OCI-LY3 (cell line): ENCODE measurements around the gene UNC13A.

ENCODE experiments used
- H2AFZ ChIP-seq: fragments of 200-600, 300-600 bp; shearing (Covaris generic); 2 replicates; pipeline ENCODE4 v1.6.0; 2014; ENCODE audit warnings: antibody characterized with exemption, low read depth, low read length
- H3K27ac ChIP-seq: fragments of 200-600, 300-600 bp; sonication (generic); 2 replicates; pipeline ENCODE4 v1.5.1; 2014; ENCODE audit warnings: mild to moderate bottlenecking, low read length, moderate library complexity, mixed read lengths
- H3K27me3 ChIP-seq: fragments of 200-600, 300-600 bp; sonication (generic); 2 replicates; pipeline ENCODE4 v1.6.1; 2014; ENCODE audit warnings: low read depth, low read length, mixed read lengths
- H3K36me3 ChIP-seq: fragments of 200-600, 300-600 bp; sonication (generic); replicated peaks from 2 replicates; pipeline ENCODE3; 2014; ENCODE audit warnings: low read depth, low read length, mixed read lengths
- H3K4me1 ChIP-seq: fragments of 300-600, 200-600 bp; sonication (generic); 2 replicates; pipeline ENCODE4 v1.6.1; 2014; ENCODE audit warnings: low read length, mixed read lengths
- H3K4me2 ChIP-seq: fragments of 200-600, 300-600 bp; sonication (generic); 2 replicates; pipeline ENCODE4 v1.6.1; 2014; ENCODE audit warnings: low read length, mixed read lengths
- H3K4me3 ChIP-seq: fragments of 300-600, 200-600 bp; sonication (generic); 2 replicates; pipeline ENCODE4 v1.5.1; 2014; ENCODE audit warnings: antibody characterized with exemption, mild to moderate bottlenecking, low read length, moderate library complexity
- H3K79me2 ChIP-seq: fragments of 300-600, 200-600 bp; shearing (Covaris generic); 2 replicates; pipeline ENCODE4 v1.6.1; 2014; ENCODE audit warnings: mild to moderate bottlenecking, low read length, mixed read lengths
- H3K9ac ChIP-seq: fragments of 300-600, 200-600 bp; shearing (Covaris generic); 2 replicates; pipeline ENCODE4 v1.6.0; 2014; ENCODE audit warnings: mild to moderate bottlenecking, low read length, moderate library complexity
- H3K9me3 ChIP-seq: fragments of 200-600, 300-600 bp; shearing (Covaris generic); 2 replicates; pipeline ENCODE4 v1.6.1; 2014; ENCODE audit warnings: low read length, mixed read lengths; ENCODE audit not compliant: insufficient read depth
- H4K20me1 ChIP-seq: fragments of 200-600, 300-600 bp; sonication (generic); 2 replicates; pipeline ENCODE4 v1.6.1; 2016; ENCODE audit warnings: low read length, mixed read lengths; ENCODE audit not compliant: insufficient read depth
- EZH2phosphoT487 ChIP-seq: fragments of 200-600 bp; shearing (Covaris generic); IDR thresholded peaks from 2 replicates; pipeline ENCODE4 v1.6.1; 2018; ENCODE audit warnings: antibody characterized with exemption, mixed run types, low read depth
- TF ChIP-seq, protein P1 (sequence below): fragments of 200-600, 300-600 bp; sonication (generic); IDR thresholded peaks from 2 replicates; pipeline ENCODE4 v1.5.1; 2014; ENCODE audit warnings: antibody characterized with exemption, low read length, low read depth

The UNC13A gene

DNA sequence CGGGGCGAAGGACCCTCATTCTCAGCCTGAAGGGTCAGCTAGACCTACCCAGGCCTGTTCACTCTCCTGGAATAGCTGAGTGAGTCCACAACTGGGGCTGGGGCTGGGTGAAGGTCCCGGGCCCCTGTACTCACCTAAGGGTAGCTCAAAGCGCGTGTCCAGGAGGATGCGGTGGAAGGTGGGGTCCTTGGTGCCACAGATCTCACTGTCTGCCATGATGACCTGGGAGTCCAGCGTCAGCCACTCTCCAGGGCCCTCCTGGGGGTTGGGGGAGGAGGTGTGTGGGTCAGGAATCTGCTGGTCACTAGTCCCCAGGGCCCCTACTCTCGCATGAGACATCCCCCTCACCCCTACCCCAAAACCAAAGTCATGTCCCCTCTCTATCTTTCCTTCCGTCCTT, 18.7 kb downstream of the UNC13A start:
- Histone ChIP-seq H3K27me3 (peaks cover 14% of the 10 kb centered on the region), H4K20me1 (no peaks in the 10 kb centered on the region), H3K79me2 (no peaks in the 10 kb centered on the region), H3K9me3 (no peaks in the 10 kb centered on the region), H3K4me2 (no peak overlapping the region), H3K36me3 (no peaks in the 10 kb centered on the region), H3K4me3 (no peak overlapping the region), H3K4me1 (no peaks in the 10 kb centered on the region), H2AFZ (no peak overlapping the region), H3K27ac (no peak overlapping the region), H3K9ac (no peak overlapping the region)
- TF ChIP-seq, protein P1, sequence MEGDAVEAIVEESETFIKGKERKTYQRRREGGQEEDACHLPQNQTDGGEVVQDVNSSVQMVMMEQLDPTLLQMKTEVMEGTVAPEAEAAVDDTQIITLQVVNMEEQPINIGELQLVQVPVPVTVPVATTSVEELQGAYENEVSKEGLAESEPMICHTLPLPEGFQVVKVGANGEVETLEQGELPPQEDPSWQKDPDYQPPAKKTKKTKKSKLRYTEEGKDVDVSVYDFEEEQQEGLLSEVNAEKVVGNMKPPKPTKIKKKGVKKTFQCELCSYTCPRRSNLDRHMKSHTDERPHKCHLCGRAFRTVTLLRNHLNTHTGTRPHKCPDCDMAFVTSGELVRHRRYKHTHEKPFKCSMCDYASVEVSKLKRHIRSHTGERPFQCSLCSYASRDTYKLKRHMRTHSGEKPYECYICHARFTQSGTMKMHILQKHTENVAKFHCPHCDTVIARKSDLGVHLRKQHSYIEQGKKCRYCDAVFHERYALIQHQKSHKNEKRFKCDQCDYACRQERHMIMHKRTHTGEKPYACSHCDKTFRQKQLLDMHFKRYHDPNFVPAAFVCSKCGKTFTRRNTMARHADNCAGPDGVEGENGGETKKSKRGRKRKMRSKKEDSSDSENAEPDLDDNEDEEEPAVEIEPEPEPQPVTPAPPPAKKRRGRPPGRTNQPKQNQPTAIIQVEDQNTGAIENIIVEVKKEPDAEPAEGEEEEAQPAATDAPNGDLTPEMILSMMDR, result no peak
- no peak for TF ChIP-seq EZH2phosphoT487

DNA sequence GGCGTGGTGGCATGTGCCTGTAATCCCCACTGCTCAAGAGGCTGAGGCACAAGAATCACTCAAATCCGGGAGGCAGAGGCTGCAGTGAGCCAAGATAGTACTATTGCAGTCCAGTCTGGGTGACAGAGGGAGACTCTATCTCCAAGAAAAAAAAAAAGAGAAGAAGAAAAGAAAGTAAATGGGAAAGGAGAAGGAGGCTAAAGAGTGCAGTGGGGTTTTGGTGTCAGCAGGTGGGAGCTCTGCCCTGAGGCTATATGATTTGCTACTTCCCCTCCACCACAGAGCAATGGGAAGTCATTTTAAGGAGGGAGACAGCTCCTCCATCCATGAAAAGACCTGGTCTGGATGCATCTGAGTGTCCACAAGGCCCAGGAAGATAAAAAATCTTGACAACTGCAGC, 23.1 kb downstream of the UNC13A start:
- TF ChIP-seq EZH2phosphoT487, result no peak
- TF ChIP-seq, protein P1, result no peak
- H3K36me3 ChIP-seq, result no peaks in the 10 kb centered on the region
- no peak overlapping the region for H3K4me3 ChIP-seq

DNA sequence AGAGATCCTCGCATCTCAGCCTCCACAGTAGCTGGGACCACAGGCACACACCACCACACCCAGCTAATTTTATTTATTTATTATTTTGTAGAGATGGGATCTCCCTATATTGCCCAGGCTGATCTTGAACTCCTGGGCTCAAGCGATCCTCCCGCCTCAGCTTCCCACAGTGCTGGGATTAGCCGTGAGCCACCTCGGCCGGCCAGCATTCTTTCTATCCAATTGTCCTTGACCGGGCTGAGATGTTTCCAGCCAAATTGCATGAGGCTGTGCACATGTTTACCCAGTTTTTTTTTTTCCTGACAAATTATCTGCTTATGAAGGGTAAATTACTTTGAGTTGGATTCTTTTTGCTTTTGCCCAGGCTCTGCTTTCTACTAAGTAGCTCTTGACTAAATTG, 28.2 kb downstream of the UNC13A start:
- H3K9ac ChIP-seq, result no peak overlapping the region
- no peak for TF ChIP-seq EZH2phosphoT487
- TF ChIP-seq, protein P1, result no peak
- H3K9me3 ChIP-seq, result no peaks in the 10 kb centered on the region
- no peak overlapping the region for H3K4me3 ChIP-seq
- H3K27me3 ChIP-seq, result peaks cover 6% of the 10 kb centered on the region
- no peaks in the 10 kb centered on the region for H4K20me1 ChIP-seq
- no peaks in the 10 kb centered on the region for H3K4me1 ChIP-seq
- no peaks in the 10 kb centered on the region for H3K79me2 ChIP-seq
- H2AFZ ChIP-seq, result no peak overlapping the region
- no peak overlapping the region for H3K4me2 ChIP-seq
- H3K27ac ChIP-seq, result no peak overlapping the region
- no peaks in the 10 kb centered on the region for H3K36me3 ChIP-seq

More for the DNA sequence above, 23.1 kb downstream of the UNC13A start:
- Histone ChIP-seq H2AFZ (no peak overlapping the region), H3K79me2 (no peaks in the 10 kb centered on the region), H3K4me1 (no peaks in the 10 kb centered on the region), H4K20me1 (no peaks in the 10 kb centered on the region), H3K9ac (no peak overlapping the region), H3K27me3 (peaks cover 17% of the 10 kb centered on the region), H3K27ac (no peak overlapping the region), H3K9me3 (no peaks in the 10 kb centered on the region), H3K4me2 (no peak overlapping the region)

DNA sequence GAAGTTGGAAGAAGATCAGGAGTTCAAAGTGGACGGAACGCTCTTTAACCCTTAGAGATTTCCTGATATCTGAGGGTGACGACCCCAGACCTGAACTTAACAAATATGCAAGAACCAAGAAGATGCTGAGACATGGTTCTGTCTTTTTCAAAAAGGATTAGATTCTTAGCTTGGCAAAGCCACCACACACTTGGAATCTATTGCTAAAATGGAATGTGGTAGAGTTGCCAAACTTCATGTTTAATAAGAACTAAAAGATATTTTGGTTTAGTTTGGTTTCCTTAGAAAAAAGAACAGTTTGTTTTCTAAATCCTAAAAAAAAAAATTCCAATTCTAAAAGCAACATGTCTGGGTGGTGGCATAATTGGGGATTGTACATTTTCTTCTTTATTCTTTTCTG, 29.5 kb downstream of the UNC13A start:
- Histone ChIP-seq H3K27me3 (0 out of 2 replicates have a peak, but pooled peaks cover 5% of the 10 kb centered on the region), H3K9ac (no peak overlapping the region), H3K27ac (no peak overlapping the region), H3K4me1 (no peaks in the 10 kb centered on the region), H3K36me3 (no peaks in the 10 kb centered on the region), H2AFZ (no peak overlapping the region), H3K79me2 (no peaks in the 10 kb centered on the region), H3K9me3 (no peaks in the 10 kb centered on the region), H3K4me2 (no peak overlapping the region), H4K20me1 (no peaks in the 10 kb centered on the region), H3K4me3 (no peak overlapping the region)
- TF ChIP-seq EZH2phosphoT487, result no peak
- TF ChIP-seq, protein P1, result no peak
